ENCODE results near the gene PLEKHS1.

The PLEKHS1 gene

DNA sequence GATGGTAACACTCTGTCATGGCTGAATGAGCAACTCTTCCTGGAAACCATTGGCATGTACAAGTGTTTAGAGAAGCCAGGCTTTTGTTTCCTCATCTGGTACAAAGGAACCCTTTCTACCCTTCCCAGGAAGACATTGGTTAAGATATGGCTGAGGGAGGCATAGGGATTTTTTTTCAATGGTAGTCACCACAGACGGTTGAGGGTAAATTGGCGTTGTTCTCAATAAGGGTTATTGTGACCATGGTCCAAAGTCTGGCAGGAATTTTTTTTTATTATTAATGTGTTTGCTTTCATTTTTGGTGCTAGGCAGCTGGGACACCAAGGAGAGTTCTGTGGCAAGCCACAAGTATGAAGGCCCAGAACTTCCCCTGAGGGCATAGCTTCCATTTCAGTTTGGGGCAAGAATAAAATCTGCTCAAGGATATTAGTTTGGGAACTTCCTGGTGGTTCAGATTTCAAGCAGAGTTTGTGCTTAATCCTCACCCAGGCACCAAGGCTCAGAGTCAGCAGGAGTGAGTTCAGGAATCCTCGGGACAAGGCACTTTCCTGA lies at the start of gene PLEKHS1:
Gene PLEKHS1 (plus strand): TSS at position 502 of the 552 bp plus-strand sequence. CDS start 3,596 bp downstream, outside the sequence.
- DNase-seq (ENCODE audit: low read depth): no peak

- DNase-seq (ENCODE audit: low read depth): no peak
These were observed 46.7 kb upstream of the PLEKHS1 start for GRCh38 chr10:113704637-113705343.

DNA sequence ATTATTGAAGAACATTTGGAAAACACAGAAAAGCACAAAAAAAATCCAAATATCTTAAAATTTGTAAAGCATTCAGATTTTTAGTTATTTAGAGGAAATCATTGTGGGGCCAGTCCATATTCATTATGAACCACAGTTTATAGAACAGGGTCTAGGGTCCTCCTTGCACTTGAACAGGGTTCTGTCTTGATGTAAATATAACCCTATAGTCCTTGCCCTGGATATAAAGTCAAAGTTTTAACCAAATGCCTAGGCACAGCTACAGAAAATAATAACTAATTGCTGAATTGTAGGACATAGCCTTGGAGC lies 46.2 kb upstream of the PLEKHS1 start:
- DNase-seq (ENCODE audit: low read depth): no peak

DNA sequence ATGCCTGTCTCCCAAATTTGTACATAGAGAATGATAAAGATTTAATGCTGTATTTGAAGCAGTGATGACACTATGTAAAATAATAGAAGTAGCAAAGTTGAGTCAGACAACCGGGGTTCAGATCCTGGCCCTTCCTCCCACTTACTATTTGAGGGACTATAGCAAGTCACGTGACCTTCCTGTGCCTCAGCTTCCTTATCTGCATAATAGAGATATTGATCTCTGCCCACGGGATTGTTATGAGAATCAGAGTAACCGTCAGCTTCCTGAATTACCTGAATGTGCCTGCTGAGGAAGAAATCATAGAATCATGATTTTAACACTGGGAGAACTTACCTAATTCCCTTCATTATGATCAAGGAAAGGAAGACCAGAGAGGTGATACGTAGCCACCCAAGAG lies 44.9 kb upstream of the PLEKHS1 start:
- no peak for DNase-seq (ENCODE audit: low read depth)

GRCh38 chr10:113708640-113709039 lies 42.8 kb upstream of the PLEKHS1 start:
- no peak for DNase-seq (ENCODE audit: low read depth)

GRCh38 chr10:113709221-113709838 lies 42.2 kb upstream of the PLEKHS1 start:
- DNase-seq (ENCODE audit: low read depth): peak; percentile 27

DNA sequence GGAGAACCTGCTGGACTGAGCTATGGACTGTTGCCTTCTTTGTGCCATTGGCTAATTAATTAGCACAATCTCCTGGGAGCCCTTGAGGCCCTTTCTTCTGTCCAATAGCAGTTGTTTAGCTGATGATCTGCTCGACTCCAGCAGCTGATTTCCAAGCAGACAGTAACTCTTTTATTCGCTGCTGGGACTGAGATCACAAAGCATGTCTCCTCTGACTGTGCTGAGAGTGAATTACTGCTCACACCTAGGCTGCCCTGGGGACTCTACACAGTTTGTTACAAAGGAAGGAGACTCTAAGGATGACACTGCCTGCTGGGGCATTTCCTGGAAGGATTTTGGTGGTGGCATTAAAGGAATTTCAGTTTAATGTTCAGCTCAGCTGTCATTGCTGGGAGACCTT lies 40.3 kb upstream of the PLEKHS1 start:
- DNase-seq (ENCODE audit: low read depth): no peak

DNA sequence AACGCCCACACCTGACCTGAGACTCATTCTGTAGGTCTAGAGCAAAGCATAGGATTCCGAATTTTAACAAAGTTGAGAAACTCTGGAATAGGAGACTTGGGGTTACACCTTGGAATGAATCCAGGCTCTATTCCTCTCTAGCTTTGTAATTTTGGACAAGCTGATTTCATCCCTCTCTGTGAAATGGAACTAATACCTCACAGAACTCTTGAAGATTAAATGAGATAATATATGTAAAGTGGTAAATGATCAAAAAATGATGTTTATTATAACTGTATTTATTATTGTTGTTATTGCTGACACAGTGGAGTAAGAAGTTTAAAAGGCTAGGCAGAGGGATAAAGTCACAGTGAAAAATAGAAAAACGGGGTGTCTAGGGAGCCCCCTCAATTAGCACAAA lies 39.5 kb upstream of the PLEKHS1 start:
- no peak for DNase-seq (ENCODE audit: low read depth)

- no peak for DNase-seq (ENCODE audit: low read depth)
These were observed 38.5 kb upstream of the PLEKHS1 start for GRCh38 chr10:113712755-113713639.

- DNase-seq (ENCODE audit: low read depth): no peak
These were observed 37.9 kb upstream of the PLEKHS1 start for GRCh38 chr10:113713640-113713982.

DNA sequence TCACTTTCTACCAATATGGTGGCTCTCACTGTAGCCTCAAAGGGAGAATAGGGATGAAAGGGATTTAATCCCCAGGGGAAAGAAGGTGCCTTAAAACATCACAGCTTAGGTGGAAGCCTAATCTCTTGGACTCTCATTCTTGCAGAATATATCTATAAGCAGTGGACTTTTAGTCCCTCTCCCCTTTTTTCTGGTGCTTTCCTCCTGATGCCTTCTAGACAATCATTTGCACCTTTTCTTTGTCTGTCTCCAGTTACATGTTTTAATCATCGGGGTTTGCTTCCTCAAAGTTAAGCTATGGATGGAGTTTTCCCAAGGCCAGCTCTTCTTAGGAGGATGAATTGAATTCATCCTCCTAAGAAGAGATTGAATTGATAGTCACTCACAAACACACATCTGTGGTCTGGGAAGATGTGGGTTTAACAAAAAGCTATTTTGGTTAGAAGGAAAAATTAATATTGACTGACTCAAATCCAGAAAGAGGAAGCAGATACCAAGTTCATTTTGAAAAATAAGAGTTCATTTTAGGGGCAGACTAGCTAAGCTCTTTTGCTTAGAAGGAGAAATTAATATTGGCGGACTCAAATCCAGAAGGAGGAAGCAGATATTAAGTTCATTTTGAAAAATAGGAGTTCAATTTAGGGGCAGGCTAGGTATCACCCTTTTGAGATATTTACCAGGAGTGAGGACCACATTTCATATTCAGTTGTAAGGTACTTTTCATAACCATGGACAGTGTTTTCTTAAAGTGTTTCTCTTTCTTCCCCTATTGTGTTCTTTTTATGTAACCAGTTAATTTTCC lies 35.2 kb upstream of the PLEKHS1 start:
- no peak for DNase-seq (ENCODE audit: low read depth)

DNA sequence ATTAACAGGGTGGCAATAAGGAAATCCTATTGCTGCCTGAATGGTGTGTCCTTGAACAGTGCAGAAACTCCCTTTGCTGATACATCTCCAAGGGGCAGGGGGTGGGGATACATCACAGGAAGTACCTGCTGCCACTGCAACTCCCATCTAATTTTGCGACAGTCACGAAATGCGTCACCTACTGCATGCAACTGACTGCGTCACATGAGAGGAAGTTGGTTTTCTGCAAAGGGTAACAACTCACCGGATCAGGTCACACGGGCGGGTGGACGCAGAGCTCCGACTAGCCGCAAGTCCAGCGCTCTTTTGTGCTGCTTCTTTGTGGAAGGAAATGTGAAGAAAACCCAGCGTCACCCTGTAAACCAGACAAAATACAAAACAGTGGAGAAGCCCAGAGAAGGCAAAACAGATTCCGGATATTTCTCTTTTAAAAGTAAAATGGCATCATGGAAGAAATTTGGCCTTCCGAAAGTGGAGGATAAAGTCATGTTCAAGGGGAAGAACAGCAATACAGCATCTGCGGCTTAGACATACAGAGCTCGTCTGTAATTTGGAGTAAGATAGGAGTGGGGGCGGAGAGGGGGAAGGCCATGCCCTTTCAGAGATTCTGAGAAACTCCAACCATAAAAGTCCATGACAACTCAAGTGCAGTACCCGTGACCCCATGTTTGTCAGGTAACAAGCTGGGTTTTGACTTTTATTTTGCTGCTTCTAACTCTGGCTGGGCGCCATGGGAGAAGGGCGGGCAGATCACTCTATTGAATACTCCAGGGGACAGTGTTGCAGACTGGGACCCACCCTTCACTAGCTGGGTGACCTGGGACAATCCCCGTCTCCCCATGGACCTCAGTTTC lies 32.3 kb upstream of the PLEKHS1 start:
- DNase-seq (ENCODE audit: low read depth): no peak

- DNase-seq (ENCODE audit: low read depth): no peak
These were observed 31.1 kb upstream of the PLEKHS1 start for GRCh38 chr10:113720386-113720785.

GRCh38 chr10:113732160-113732881 lies 19.2 kb upstream of the PLEKHS1 start:
- no peak for DNase-seq (ENCODE audit: low read depth)

DNA sequence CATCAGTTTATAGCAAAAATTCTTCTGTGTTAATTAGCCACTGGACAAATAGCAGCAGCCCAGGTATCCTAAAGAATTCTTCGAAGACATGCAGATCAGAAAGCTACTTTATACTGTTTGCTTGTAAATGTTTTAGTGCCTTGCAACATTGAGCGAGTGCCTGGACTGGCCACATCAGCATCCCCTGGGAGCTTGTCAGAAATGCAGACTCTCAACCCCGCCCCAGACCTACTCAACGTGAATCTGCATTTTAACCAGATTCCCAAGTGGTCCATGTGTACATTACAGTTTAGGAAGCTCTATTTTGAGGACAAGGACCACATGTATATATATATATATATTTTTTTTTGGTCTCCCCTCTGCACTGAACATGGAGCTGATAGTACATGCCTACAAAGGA lies 18.5 kb upstream of the PLEKHS1 start:
- DNase-seq (ENCODE audit: low read depth): no peak

GRCh38 chr10:113733635-113734034 lies 17.8 kb upstream of the PLEKHS1 start:
- no peak for DNase-seq (ENCODE audit: low read depth)

DNA sequence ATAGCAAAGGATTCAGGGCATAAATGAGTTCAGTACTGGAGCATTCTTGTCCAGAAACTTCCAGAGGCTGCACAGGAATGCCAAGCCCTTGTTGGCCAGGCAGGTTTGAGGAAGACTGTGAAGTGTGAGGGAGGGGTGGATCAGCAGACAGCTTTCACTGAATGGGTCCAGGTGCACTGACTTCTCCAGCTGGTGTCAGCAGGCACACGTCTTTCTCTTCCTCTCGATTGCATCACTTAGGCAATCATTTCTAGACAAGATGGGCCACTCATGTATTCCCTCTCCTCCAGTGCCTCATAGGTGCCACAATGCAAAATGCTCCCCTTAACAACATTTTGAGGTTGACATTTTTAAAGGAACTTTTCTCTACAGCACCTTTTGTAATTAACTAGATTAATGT lies 15.6 kb upstream of the PLEKHS1 start:
- no peak for DNase-seq (ENCODE audit: low read depth)

- no peak for DNase-seq (ENCODE audit: low read depth)
These were observed 14.9 kb upstream of the PLEKHS1 start for GRCh38 chr10:113736576-113736975.

- DNase-seq (ENCODE audit: low read depth): no peak
These were observed 12.5 kb upstream of the PLEKHS1 start for GRCh38 chr10:113739031-113739430.

DNA sequence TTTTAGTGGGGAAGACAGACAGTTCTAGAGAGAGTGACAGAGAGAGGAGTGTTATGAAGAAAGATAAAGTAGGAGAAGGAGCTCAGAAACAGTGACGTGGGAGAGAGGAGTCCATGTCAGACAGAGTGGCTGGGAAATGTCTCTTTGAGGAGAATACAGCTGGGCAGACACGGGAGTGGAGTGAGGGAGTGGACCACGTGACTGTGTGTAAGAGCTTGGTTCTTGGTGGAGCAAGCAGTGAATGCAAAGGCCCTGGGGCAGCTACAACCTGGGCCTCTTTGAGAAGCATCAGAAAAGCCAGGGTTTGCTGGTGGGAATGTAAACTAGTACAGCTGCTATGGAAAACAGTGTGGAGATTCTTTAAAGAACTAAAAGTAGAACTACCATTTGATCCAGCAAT lies 11.9 kb upstream of the PLEKHS1 start:
- DNase-seq (ENCODE audit: low read depth): no peak

All from HS-27A (cell line).